22Rv1 (cell line): ENCODE results near the gene TXNL4A.

Experiments
- H3K27ac ChIP-seq: fragments of 450-650 bp; 2 replicates; pipeline ENCODE4 v1.5.1; 2017
- ZFX ChIP-seq: fragments of 450-650 bp; IDR thresholded peaks from 2 replicates; pipeline ENCODE4 v1.6.1; 2017; ENCODE audit warnings: antibody characterized with exemption, borderline replicate concordance
- TF ChIP-seq, protein P1 (sequence below): fragments of 450-650 bp; IDR thresholded peaks from 2 replicates; pipeline ENCODE4 v1.5.1; 2017; ENCODE audit warnings: mild to moderate bottlenecking

Gene TXNL4A

DNA sequence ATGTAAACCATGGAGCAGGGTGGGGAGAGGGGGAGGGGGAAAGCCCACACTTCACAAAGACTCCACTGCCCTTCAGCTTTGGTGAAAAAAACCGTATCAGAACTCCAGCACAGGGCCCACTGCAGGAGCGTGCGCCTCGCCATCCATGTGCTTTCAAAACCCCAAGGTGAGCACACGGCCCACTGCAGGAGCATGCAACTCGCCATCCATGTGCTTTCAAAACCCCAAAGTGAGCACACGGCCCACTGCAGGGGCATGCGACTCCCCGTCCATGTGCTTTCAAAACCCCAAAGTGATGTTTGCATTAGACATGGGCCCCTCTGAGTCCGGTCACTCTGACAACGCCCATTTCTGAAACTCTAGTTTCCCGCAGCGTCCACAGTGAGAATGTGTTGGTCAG, 7.8 kb downstream of the TXNL4A start:
- no peak overlapping the region for H3K27ac ChIP-seq
- TF ChIP-seq ZFX: no peak
- TF ChIP-seq, protein P1, sequence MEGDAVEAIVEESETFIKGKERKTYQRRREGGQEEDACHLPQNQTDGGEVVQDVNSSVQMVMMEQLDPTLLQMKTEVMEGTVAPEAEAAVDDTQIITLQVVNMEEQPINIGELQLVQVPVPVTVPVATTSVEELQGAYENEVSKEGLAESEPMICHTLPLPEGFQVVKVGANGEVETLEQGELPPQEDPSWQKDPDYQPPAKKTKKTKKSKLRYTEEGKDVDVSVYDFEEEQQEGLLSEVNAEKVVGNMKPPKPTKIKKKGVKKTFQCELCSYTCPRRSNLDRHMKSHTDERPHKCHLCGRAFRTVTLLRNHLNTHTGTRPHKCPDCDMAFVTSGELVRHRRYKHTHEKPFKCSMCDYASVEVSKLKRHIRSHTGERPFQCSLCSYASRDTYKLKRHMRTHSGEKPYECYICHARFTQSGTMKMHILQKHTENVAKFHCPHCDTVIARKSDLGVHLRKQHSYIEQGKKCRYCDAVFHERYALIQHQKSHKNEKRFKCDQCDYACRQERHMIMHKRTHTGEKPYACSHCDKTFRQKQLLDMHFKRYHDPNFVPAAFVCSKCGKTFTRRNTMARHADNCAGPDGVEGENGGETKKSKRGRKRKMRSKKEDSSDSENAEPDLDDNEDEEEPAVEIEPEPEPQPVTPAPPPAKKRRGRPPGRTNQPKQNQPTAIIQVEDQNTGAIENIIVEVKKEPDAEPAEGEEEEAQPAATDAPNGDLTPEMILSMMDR: no peak

DNA sequence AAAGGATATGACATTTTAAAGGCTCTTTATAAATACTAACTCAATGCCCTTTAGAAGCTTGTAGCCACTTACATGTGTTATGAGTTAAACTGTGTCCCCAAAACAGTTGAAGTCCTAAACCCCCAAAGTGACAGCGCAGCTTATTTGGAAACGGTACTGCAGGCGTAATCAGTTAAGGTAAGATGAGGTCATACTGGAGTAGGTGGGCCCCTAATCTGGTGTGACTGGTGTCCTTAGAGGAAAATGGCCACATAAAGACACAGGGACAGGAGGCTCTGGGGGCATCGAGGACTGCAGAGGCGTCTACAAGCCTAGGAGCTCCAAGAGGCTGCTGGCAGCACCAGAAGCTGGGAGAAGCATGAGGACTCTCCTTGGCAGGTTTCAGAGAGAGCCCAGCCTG, 8.5 kb downstream of the TXNL4A start:
- no peak overlapping the region for H3K27ac ChIP-seq

DNA sequence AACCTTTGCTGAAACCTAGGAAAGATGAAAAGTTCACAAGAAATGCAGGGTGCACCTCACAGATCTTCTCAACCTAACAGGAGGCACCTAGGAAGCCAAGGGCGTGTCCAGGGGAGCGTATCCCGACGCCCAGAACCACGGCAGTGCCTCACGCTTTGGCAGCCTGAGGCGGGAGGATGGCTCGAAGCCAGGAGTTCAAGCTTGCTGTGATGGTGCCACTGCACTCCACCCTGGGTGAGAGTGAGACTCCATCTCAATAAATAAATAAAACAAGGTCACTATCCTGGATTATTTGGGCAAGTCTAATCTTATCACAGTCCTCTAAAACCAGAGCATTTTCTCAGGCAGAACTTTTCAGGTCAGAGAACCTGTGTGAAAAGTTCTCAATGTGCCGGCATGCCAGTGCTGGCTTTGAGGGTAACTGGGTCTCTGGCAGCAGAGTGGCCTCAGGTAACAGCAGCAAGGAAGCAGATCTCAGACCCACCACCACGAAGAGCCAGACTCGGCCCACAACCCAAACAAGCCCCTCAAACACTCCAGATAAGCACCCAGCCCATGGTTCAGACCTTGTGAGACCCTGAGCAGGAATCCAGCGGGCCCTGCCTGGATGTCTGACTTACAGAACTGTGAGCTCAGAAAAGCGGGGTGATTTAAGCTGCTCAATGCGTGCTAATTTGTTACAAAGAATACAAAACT, 12.2 kb downstream of the TXNL4A start:
- no peak overlapping the region for H3K27ac ChIP-seq
- TF ChIP-seq, protein P1: no peak

More for the DNA sequence above, 8.5 kb downstream of the TXNL4A start:
- no peak for TF ChIP-seq ZFX
- TF ChIP-seq, protein P1: no peak

DNA sequence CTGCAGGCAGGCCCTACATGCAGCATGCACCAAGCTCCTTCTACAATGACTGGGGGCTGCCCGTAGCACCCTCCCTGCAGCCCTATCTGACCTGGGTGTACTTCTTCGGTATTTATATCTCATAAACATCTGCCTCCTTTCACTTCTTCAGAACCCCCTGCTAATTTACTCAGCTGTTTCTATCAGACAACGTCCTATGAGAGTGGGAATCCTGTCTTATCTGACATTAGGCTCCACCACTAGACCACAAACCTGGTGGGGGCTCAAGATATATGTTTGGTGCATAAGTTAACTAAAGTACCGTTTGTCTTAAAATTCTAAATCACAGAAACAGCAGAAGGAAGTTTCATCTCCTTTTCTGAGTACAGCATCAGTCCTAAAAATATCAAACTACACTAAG, 13.3 kb downstream of the TXNL4A start:
- TF ChIP-seq, protein P1: no peak
- no peak for TF ChIP-seq ZFX
- H3K27ac ChIP-seq: no peak overlapping the region

DNA sequence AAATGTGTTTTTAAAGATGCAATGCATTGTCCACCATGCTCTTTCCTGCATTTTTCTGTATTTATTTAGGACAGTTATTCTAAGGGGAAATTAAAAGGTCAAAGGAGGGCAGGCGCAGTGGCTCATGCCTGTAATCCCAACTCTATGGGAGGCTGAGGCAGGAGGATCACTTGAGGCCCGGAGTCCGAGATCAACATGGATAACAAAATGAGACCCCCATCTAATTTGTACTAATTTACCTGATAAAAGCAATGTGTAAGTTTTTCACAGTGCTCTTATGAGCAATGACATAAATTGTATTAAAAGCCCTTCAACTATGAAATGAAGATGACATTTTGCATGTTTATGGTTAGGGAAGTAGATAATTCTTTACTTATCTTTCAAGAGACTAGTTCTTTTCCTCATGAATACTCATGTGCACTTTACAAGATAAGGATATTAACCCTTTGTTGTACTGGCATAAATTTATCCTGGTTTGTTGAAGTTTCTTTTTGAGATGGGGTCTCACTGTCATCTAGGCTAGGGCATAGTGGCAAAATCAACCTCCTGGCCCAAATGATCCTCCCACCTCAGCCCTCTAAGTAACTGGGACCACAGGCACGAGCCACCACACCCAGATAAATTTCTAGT, 14.2 kb downstream of the TXNL4A start:
- H3K27ac ChIP-seq: no peak overlapping the region
- no peak for TF ChIP-seq ZFX
- TF ChIP-seq, protein P1: no peak

DNA sequence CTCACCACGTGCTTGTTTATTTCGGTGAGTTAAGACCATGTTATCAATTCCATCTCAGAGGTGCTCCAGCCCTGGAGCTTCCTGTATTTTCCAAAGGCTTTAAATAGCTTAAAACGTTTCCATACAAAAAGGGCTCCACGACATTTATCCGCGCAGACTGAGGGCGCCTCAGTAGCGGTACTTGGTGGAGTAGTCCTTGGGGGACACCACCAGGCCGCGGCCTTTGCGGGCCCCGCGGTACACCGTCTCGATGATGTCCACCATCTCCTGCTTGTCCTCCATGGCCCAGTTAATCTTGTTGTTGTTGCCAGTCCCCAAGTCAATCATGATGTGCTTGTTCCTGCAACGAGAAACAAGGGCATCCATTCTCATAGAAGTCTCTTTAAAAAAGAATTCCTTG, 14.8 kb downstream of the TXNL4A start:
- no peak for TF ChIP-seq ZFX
- TF ChIP-seq, protein P1: no peak
- no peak overlapping the region for H3K27ac ChIP-seq

DNA sequence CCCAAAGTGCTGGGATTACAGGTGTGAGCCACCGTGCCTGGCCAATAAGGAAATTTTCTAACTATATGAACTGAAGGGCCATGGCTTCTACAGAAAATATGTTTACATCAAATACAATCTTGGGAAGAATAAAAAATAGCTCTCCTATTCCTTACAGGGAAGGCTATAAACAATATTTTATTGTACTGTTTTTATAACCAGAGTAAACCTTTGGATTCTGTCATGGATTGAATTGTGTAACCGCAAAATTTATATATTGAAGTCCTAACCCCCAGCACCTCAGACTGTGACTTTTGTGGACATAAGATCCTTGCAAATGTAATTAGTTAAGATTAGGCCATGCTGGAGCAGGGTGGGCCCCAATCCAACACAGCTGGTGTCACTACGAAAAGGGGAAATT, 15.6 kb downstream of the TXNL4A start:
- H3K27ac ChIP-seq: no peak overlapping the region

More for the DNA sequence above, 15.6 kb downstream of the TXNL4A start:
- TF ChIP-seq, protein P1: no peak
- TF ChIP-seq ZFX: no peak
